GM12878 (cell line): ENCODE measurements around the gene TRIM17. TPM values are rescaled to one million over a fixed set of nuclear protein-coding genes. Genes with fewer than 3 reads are reported as not detected.

Source experiments
- ATAC-seq: fragments of 200-7000 bp; cut with Tn5 transposase; 3 replicates; pipeline ENCODE4 v1.9.1; 2020; ENCODE audit warnings: mild to moderate bottlenecking, moderate library complexity
- BruUV-seq: library from RNA; stranded (reverse); fragments of 400-500 nt; replicated peaks from 2 replicates; lab custom pipeline; 2021; lab: Mats Ljungman, UMichigan
- CTCF ChIA-PET: fragments of 300-600 bp; sonication (Branson Sonifier 250); formaldehyde crosslinking; extraction: SDS; loops from one replicate; lab custom pipeline; 2021; ENCODE audit warnings: inconsistent platforms; lab: Yijun Ruan, JAX
- POLR2A ChIA-PET: fragments of 350-600 bp; formaldehyde crosslinking; extraction: SDS; loops from one replicate; lab custom pipeline; 2021; ENCODE audit warnings: inconsistent platforms; lab: Charles Lee
- RAD21 ChIA-PET: fragments of 300-600 bp; sonication (Branson Sonifier 250); formaldehyde crosslinking; loops from one replicate; lab custom pipeline; 2023; ENCODE audit warnings: antibody characterized with exemption; ENCODE audit not compliant: unreplicated experiment; lab: Charles Lee
- SMC1A ChIA-PET: fragments of 300-600 bp; sonication (Branson Sonifier 250); formaldehyde crosslinking; loops from one replicate; lab custom pipeline; 2023; ENCODE audit not compliant: unreplicated experiment, uncharacterized antibody; lab: Charles Lee
- DNase-seq: peaks from one replicate; pipeline ENCODE4 v3.0.0-alpha.2; 2011; ENCODE audit warnings: low read depth, low spot score
- FAIRE-seq: peaks from 3 replicates; lab custom pipeline; 2011; peaks lifted over from hg19 to GRCh38; lab: Jason Lieb, UNC
- H2AFZ ChIP-seq: 2 replicates; pipeline ENCODE4 v1.6.0; 2011; ENCODE audit warnings: low read depth, low read length, control low read depth; ENCODE audit not compliant: control insufficient read depth
- H3K27ac ChIP-seq: 2 replicates; pipeline ENCODE4 v1.5.1; 2011; ENCODE audit warnings: control low read depth; ENCODE audit not compliant: control insufficient read depth, insufficient read depth
- H3K27me3 ChIP-seq, 2 experiments: replicated peaks in 1 of 2; 2 replicates each; pipeline versions ENCODE4 v1.6.0 to v1.6.1; 2011; ENCODE audit warnings: low read length in 1 of 2; ENCODE audit not compliant: control insufficient read depth in 2 of 2, insufficient read depth in 2 of 2
- H3K36me3 ChIP-seq, 2 experiments: 2 replicates each; pipeline ENCODE4 v1.5.1; 2011; ENCODE audit warnings: low read length in 1 of 2; ENCODE audit not compliant: control insufficient read depth in 2 of 2, insufficient read depth in 2 of 2
- H3K4me1 ChIP-seq: 2 replicates; pipeline ENCODE4 v1.6.1; 2011; ENCODE audit warnings: mild to moderate bottlenecking, low read length, moderate library complexity, mixed read lengths; ENCODE audit not compliant: control insufficient read depth, insufficient read depth
- H3K4me2 ChIP-seq: 2 replicates; pipeline ENCODE4 v1.6.0; 2011; ENCODE audit warnings: control low read depth; ENCODE audit not compliant: control insufficient read depth, insufficient read depth
- H3K4me3 ChIP-seq: fragments of 200-600 bp; sonication (generic); 2 replicates; pipeline ENCODE4 v1.5.1; 2016
- H3K79me2 ChIP-seq: 2 replicates; pipeline ENCODE4 v1.6.0; 2011; ENCODE audit warnings: low read length; ENCODE audit not compliant: control insufficient read depth, insufficient read depth
- H3K9ac ChIP-seq: 2 replicates; pipeline ENCODE4 v1.8.0; 2011; ENCODE audit warnings: low read length, control low read depth, mixed read lengths; ENCODE audit not compliant: control insufficient read depth, insufficient read depth
- H3K9me3 ChIP-seq: replicated peaks from 3 replicates; pipeline ENCODE4 v1.5.1; 2011; ENCODE audit warnings: mild to moderate bottlenecking, low read length; ENCODE audit not compliant: control insufficient read depth, insufficient read depth
- H4K20me1 ChIP-seq: 2 replicates; pipeline ENCODE4 v1.6.0; 2011; ENCODE audit not compliant: control insufficient read depth, insufficient read depth
- ASH2L ChIP-seq: fragments of 300-600, 200-600 bp; sonication (generic); IDR thresholded peaks from 2 replicates; pipeline ENCODE4 v1.6.1; 2017; ENCODE audit warnings: low read depth, mild to moderate bottlenecking, borderline replicate concordance
- CHD2 ChIP-seq: IDR thresholded peaks from 2 replicates; pipeline ENCODE4 v1.6.1; 2011; ENCODE audit warnings: low read depth, low read length, improper control_type of control experiment, borderline replicate concordance
- EED ChIP-seq: sonication (generic); IDR thresholded peaks from 2 replicates; pipeline ENCODE4 v1.6.1; 2016; ENCODE audit warnings: antibody characterized with exemption, low read depth
- ETV6 ChIP-seq, 2 experiments: fragments of 450-650 bp in 1 of 2; IDR thresholded peaks in 1 of 2; conservative IDR thresholded peaks in 1 of 2; 2 replicates each; pipeline ENCODE4 v1.6.1; 2014; ENCODE audit warnings: antibody characterized with exemption in 1 of 2, borderline replicate concordance in 1 of 2, low read depth in 1 of 2, mild to moderate bottlenecking in 1 of 2, moderate library complexity in 1 of 2
- FOXM1 ChIP-seq: IDR thresholded peaks from 2 replicates; pipeline ENCODE4 v1.6.1; 2012; ENCODE audit warnings: low read depth, mild to moderate bottlenecking, inconsistent platforms, low read length, moderate library complexity
- HDAC2 ChIP-seq: fragments of 200-600 bp; sonication (generic); IDR thresholded peaks from 2 replicates; pipeline ENCODE4 v1.6.1; 2017
- IKZF1 ChIP-seq: fragments of 450-650 bp; conservative IDR thresholded peaks from 2 replicates; pipeline ENCODE4 v1.6.1; 2017; ENCODE audit warnings: antibody characterized with exemption, mild to moderate bottlenecking
- IRF4 ChIP-seq: IDR thresholded peaks from 2 replicates; pipeline ENCODE4 v1.6.1; 2011; ENCODE audit warnings: low read depth, low read length
- KAT2A ChIP-seq: conservative IDR thresholded peaks from 2 replicates; pipeline ENCODE4 v1.6.1; 2011; ENCODE audit warnings: low read depth, low read length; ENCODE audit not compliant: control insufficient read depth
- MAX ChIP-seq: IDR thresholded peaks from 2 replicates; pipeline ENCODE4 v1.6.1; 2012; ENCODE audit warnings: low read depth, low read length, improper control_type of control experiment
- MXI1 ChIP-seq: fragments of 150-350 bp; IDR thresholded peaks from 2 replicates; pipeline ENCODE4 v1.6.1; 2011; ENCODE audit warnings: low read depth, mild to moderate bottlenecking, inconsistent platforms, low read length, improper control_type of control experiment
- PAX8 ChIP-seq: fragments of 450-650 bp; IDR thresholded peaks from 2 replicates; pipeline ENCODE4 v1.6.1; 2017; ENCODE audit warnings: mild to moderate bottlenecking, moderate library complexity
- SMAD1 ChIP-seq: fragments of 450-650 bp; IDR thresholded peaks from 2 replicates; pipeline ENCODE4 v1.6.1; 2018; ENCODE audit warnings: mild to moderate bottlenecking, low read depth; ENCODE audit not compliant: partially characterized antibody
- USF1 ChIP-seq: IDR thresholded peaks from 2 replicates; pipeline ENCODE4 v1.6.1; 2011; ENCODE audit warnings: borderline replicate concordance, low read depth, mild to moderate bottlenecking, moderate library complexity, mixed read lengths, low read length; ENCODE audit not compliant: insufficient read depth; ENCODE audit errors: extremely low read length
- ZNF24 ChIP-seq: fragments of 450-650 bp; IDR thresholded peaks from 2 replicates; pipeline ENCODE4 v1.6.1; 2017; ENCODE audit warnings: antibody characterized with exemption, mild to moderate bottlenecking
- WGBS: methylation state at CpG from one replicate; pipeline ENCODE4 v1.1.6; 2016; ENCODE audit warnings: low lambda C conversion rate; ENCODE audit not compliant: insufficient replicate concordance, insufficient coverage; ENCODE audit errors: missing lambda C conversion rate; 5-methylcytosine and 5-hydroxymethylcytosine counted together
- in situ Hi-C: fragments of 300-500 bp; cut with MboI; formaldehyde crosslinking; loops from 9 replicates; pipeline ENCODE4 v1.14.3; 2018; ENCODE audit warnings: mixed read lengths
- intact Hi-C: fragments of 100-400 bp; cut with micrococcal nuclease; formaldehyde crosslinking; loops from one replicate; pipeline ENCODE4 v1.14.2; 2022; ENCODE audit not compliant: unreplicated experiment
- polyA plus RNA-seq, 11 experiments: library from polyadenylated mRNA; depleted of rRNA in 4 of 11; unstranded in 6 of 11; stranded (reverse) in 5 of 11; fragments of >200 nt; fragmentation: Nextera tagmentation in 4 of 11; fragmentation: Illumina TruSeq in 1 of 11; extraction: Ambion mirVana in 4 of 11; extraction: Trizol in 1 of 11; gene quantifications; 1 replicate in 1 of 11; 2 replicates in 10 of 11; pipeline versions ENCODE4 v1.2.1 to v1.2.3, GENCODE V29; 2011 to 2016; ENCODE audit warnings: inconsistent platforms in 2 of 11, missing spikeins in 2 of 11, low read depth in 1 of 11
- total RNA-seq, 4 experiments: library from RNA; depleted of rRNA in 3 of 4; stranded (reverse); fragments of >200 nt in 3 of 4; fragmentation: Illumina TruSeq in 1 of 4; extraction: Trizol in 1 of 4; gene quantifications; 2 replicates each; pipeline versions ENCODE4 v1.2.1 to v1.2.3, GENCODE V29; 2013 to 2021

TRIM17 gene
- total and polyA plus RNA-seq, 10 of the 15 experiments (the other 5 are each of a cell fraction or from before 2014, with no cell fraction given) = 0.16 to 0.32 TPM; not detected in 8

DNA sequence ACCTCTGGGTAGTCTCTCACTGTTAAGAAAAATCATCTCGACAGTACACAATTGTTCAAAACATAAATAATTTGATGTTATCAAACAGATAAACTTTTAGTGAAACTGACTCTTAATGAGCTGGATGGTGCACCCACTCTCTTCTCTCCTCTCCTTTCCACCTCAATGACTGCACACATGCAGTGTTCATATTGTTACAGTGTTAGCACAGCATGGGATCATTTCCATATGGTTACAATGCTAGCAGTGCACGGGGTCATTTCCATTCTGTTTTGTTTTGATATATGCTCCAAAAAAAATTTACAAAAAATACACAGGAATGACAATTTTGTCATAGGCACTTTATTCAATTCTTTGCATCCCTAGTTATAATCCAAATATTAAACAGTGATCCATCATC lies 44.2 kb upstream of the TRIM17 start:
- ATAC-seq (no peak), DNase-seq (no peak), FAIRE-seq (no peak)
- WGBS = 22% methylated on average over 2 of the region's 2 CpGs
- ChIA-PET SMC1A (no interaction called here), CTCF (no interaction called here), RAD21 (interaction anchor here (1.0 kb wide), 1 partner anchor 54 kb away, joined by 4 read pairs; the partner anchor contains the start of gene TRIM11), POLR2A (no interaction called here)
- TF ChIP-seq ETV6 (conservative IDR thresholded peaks at IDR 0.05 in 1 of 2, IDR thresholded peaks at IDR 0.05 in 1 of 2; ENCODE audit: borderline replicate concordance in 1 of 2, low read depth in 1 of 2) = no peak
- no peak for TF ChIP-seq KAT2A
- no peak for TF ChIP-seq ZNF24
- no peak for TF ChIP-seq EED
- H3K36me3 ChIP-seq = no peaks in the 10 kb centered on the region
- no peaks in the 10 kb centered on the region for H3K4me1 ChIP-seq
- no peaks in the 10 kb centered on the region; a peak in 1 of 4 replicates for H3K27me3 ChIP-seq
- H3K79me2 ChIP-seq = peaks cover 13% of the 10 kb centered on the region
- no peak overlapping the region for H3K4me2 ChIP-seq
- in situ Hi-C loops (no loop called here), intact Hi-C loops (no loop called here)
- H2AFZ ChIP-seq = no peak overlapping the region
- no TSS peak for BruUV-seq
- H3K27ac ChIP-seq = no peak overlapping the region
- H3K4me3 ChIP-seq = no peak overlapping the region
- H3K9ac ChIP-seq = no peak overlapping the region
- no peaks in the 10 kb centered on the region for H3K9me3 ChIP-seq
- H4K20me1 ChIP-seq = no peaks in the 10 kb centered on the region

GRCh38 chr1:228459091-228459993 lies 42.7 kb upstream of the TRIM17 start:
- no peaks in the 10 kb centered on the region for H4K20me1 ChIP-seq
- no TSS peak for BruUV-seq
- H3K79me2 ChIP-seq = peaks cover 16% of the 10 kb centered on the region
- DNase-seq (no peak), FAIRE-seq (no peak), ATAC-seq (peak; percentile 59)
- ChIA-PET CTCF (interaction anchor here (0.6 to 0.9 kb wide), 3 partner anchors 39 to 328 kb away, joined by 3 to 4 read pairs (median 3); no protein-coding TSS in a partner anchor), SMC1A (no interaction called here), POLR2A (interaction anchor here (1.1 to 1.3 kb wide), 3 partner anchors 9 to 27 kb away, joined by 3 to 4 read pairs (median 4); no protein-coding TSS in a partner anchor), RAD21 (no interaction called here)
- no peaks in the 10 kb centered on the region for H3K9me3 ChIP-seq
- peak overlapping the region; percentile 61 for H2AFZ ChIP-seq
- no peaks in the 10 kb centered on the region for H3K4me1 ChIP-seq
- H3K27me3 ChIP-seq = no peaks in the 10 kb centered on the region; a peak in 1 of 4 replicates
- peak overlapping the region; percentile 64 for H3K4me3 ChIP-seq
- H3K9ac ChIP-seq = peak overlapping the region; percentile 24
- WGBS = 15% methylated on average over 41 of the region's 41 CpGs
- H3K36me3 ChIP-seq = no peaks in the 10 kb centered on the region
- H3K27ac ChIP-seq = peak overlapping the region; percentile 45
- intact Hi-C loops = loop anchor here (5.0 kb wide), 1 partner anchor 327 kb away; no protein-coding TSS in a partner anchor
- peak overlapping the region; percentile 60 for H3K4me2 ChIP-seq
- in situ Hi-C loops = no loop called here
- no peak for TF ChIP-seq HDAC2
- peak; percentile 21; the same call in 1 of the 2 replicates for TF ChIP-seq EED
- TF ChIP-seq CHD2 = no peak
- TF ChIP-seq PAX8 = no peak
- TF ChIP-seq MAX = no peak
- no peak for TF ChIP-seq USF1
- no peak for TF ChIP-seq MXI1
- no peak for TF ChIP-seq FOXM1
- TF ChIP-seq IRF4 = 0 out of 2 replicates have a peak, but pooled peaks have one; percentile 5
- no peak for TF ChIP-seq ASH2L
- no peak for TF ChIP-seq SMAD1
- TF ChIP-seq IKZF1 = peak; percentile 53; the same call in 1 of the 2 replicates
